ENCODE data around the gene TCEAL4. TPM values are rescaled to one million over a fixed set of nuclear protein-coding genes. Genes with fewer than 3 reads are reported as not detected.

Gene TCEAL4
- polyA plus RNA-seq, 2 of the 4 experiments (the other 2 are of a cell fraction): 57.2 to 195 TPM

DNA sequence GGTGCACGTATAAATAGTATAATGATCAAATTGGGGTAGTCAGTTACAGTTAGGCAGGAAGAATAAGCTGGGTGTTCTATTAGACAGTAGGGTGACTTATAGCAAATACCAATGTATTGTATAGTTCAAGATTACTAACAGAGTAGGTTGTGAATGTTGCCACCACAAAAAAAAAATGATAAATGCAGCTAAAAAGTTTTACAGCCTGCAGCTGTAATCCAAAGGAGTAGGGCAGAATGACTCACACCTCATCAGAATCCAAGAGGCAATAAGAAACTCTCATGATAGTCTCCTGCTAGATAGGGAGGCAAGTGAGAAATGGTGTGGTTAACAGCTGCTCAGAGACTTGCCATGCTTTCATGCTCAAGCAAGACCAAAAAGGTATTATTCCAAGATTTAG is 19.6 kb upstream of the TCEAL4 start:
- FAIRE-seq (no peak), ATAC-seq (no peak), DNase-seq (ENCODE audit: low read depth in 1 of 2, low spot score in 1 of 2) (no peak)
- no peak overlapping the region for H3K4me2 ChIP-seq
- H3K9me3 ChIP-seq: no peaks in the 10 kb centered on the region
- 62% methylated on average over 1 of the region's 1 CpG for WGBS (ENCODE audit: missing lambda C conversion rate)
- H3K4me1 ChIP-seq: no peaks in the 10 kb centered on the region
- no peak overlapping the region for H3K4me3 ChIP-seq
- TF ChIP-seq JUN (IDR thresholded peaks at IDR 0.05) (no peak), CBX8 (IDR thresholded peaks at IDR 0.05) (no peak), ZFP36 (IDR thresholded peaks at IDR 0.05; ENCODE audit: borderline replicate concordance, partially characterized antibody) (no peak), SREBF2 (IDR thresholded peaks at IDR 0.05) (no peak), FOSL2 (IDR thresholded peaks at IDR 0.05) (no peak), FOSL2 (CRISPR knock-in tag; IDR thresholded peaks at IDR 0.05) (no peak), HOXB5 (CRISPR knock-in tag; IDR thresholded peaks at IDR 0.05) (no peak), NPAS2 (CRISPR knock-in tag; IDR thresholded peaks at IDR 0.05; ENCODE audit: borderline replicate concordance) (no peak), ESRRA (IDR thresholded peaks at IDR 0.05; ENCODE audit: borderline replicate concordance, low read length) (no peak), FOSB (CRISPR knock-in tag; IDR thresholded peaks at IDR 0.05) (no peak), CHD4 (IDR thresholded peaks at IDR 0.05; ENCODE audit: borderline replicate concordance) (no peak), ZSCAN20 (CRISPR knock-in tag; IDR thresholded peaks at IDR 0.05) (no peak), EP300 (IDR thresholded peaks at IDR 0.05) (no peak), HOXA7 (CRISPR knock-in tag; IDR thresholded peaks at IDR 0.05) (no peak), PHF8 (IDR thresholded peaks at IDR 0.05; ENCODE audit: borderline replicate concordance, low read depth) (no peak)
- TF ChIP-seq, protein P1, sequence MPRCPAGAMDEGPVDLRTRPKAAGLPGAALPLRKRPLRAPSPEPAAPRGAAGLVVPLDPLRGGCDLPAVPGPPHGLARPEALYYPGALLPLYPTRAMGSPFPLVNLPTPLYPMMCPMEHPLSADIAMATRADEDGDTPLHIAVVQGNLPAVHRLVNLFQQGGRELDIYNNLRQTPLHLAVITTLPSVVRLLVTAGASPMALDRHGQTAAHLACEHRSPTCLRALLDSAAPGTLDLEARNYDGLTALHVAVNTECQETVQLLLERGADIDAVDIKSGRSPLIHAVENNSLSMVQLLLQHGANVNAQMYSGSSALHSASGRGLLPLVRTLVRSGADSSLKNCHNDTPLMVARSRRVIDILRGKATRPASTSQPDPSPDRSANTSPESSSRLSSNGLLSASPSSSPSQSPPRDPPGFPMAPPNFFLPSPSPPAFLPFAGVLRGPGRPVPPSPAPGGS (IDR thresholded peaks at IDR 0.05): no peak
- TF ChIP-seq, protein P2, sequence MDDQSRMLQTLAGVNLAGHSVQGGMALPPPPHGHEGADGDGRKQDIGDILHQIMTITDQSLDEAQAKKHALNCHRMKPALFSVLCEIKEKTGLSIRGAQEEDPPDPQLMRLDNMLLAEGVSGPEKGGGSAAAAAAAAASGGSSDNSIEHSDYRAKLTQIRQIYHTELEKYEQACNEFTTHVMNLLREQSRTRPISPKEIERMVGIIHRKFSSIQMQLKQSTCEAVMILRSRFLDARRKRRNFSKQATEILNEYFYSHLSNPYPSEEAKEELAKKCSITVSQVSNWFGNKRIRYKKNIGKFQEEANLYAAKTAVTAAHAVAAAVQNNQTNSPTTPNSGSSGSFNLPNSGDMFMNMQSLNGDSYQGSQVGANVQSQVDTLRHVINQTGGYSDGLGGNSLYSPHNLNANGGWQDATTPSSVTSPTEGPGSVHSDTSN (IDR thresholded peaks at IDR 0.05): no peak
- TF ChIP-seq, protein P3, sequence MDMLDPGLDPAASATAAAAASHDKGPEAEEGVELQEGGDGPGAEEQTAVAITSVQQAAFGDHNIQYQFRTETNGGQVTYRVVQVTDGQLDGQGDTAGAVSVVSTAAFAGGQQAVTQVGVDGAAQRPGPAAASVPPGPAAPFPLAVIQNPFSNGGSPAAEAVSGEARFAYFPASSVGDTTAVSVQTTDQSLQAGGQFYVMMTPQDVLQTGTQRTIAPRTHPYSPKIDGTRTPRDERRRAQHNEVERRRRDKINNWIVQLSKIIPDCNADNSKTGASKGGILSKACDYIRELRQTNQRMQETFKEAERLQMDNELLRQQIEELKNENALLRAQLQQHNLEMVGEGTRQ (IDR thresholded peaks at IDR 0.05): no peak
- TF ChIP-seq, protein P4, sequence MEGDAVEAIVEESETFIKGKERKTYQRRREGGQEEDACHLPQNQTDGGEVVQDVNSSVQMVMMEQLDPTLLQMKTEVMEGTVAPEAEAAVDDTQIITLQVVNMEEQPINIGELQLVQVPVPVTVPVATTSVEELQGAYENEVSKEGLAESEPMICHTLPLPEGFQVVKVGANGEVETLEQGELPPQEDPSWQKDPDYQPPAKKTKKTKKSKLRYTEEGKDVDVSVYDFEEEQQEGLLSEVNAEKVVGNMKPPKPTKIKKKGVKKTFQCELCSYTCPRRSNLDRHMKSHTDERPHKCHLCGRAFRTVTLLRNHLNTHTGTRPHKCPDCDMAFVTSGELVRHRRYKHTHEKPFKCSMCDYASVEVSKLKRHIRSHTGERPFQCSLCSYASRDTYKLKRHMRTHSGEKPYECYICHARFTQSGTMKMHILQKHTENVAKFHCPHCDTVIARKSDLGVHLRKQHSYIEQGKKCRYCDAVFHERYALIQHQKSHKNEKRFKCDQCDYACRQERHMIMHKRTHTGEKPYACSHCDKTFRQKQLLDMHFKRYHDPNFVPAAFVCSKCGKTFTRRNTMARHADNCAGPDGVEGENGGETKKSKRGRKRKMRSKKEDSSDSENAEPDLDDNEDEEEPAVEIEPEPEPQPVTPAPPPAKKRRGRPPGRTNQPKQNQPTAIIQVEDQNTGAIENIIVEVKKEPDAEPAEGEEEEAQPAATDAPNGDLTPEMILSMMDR (IDR thresholded peaks at IDR 0.05): no peak
- ChIA-PET CTCF (no interaction called here), POLR2A (interaction anchor here (0.6 kb wide), 1 partner anchor 591 kb away, joined by 5 read pairs; the partner anchor contains the start of gene SLC25A53)
- H3K27ac ChIP-seq: no peak overlapping the region

DNA sequence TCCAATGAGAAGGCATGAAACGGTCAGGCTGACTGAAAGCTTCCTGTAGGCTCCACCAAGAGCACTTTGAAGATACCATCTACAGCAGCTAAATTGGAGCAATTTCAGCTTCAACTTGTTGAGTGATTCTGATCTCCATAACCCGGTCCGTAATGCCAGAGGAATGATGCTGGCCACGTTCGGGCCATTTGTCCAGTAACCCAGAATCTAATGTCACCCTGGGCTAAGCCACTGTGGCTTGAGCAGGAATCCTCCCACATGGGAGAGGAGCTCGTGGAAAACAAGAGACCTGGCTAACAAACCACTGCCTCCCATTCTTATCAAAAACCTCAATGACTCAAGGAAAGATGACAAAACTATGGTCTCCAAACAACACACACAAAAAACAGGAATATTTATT is 14.2 kb upstream of the TCEAL4 start:
- Histone ChIP-seq H3K4me2 (no peak overlapping the region), H3K27ac (no peak overlapping the region), H3K9me3 (no peaks in the 10 kb centered on the region), H3K4me1 (no peaks in the 10 kb centered on the region), H3K4me3 (no peak overlapping the region)
- 63% methylated on average over 6 of the region's 6 CpGs for WGBS (ENCODE audit: missing lambda C conversion rate)
- CTCF ChIA-PET: no interaction called here
- DNase-seq (ENCODE audit: low read depth in 1 of 2, low spot score in 1 of 2): no peak
- peak; percentile 36 for FAIRE-seq
- no peak for ATAC-seq
- TF ChIP-seq FOSB (CRISPR knock-in tag; IDR thresholded peaks at IDR 0.05): no peak
- no peak for TF ChIP-seq ESRRA (IDR thresholded peaks at IDR 0.05; ENCODE audit: borderline replicate concordance, low read length)
- no peak for TF ChIP-seq ZSCAN20 (CRISPR knock-in tag; IDR thresholded peaks at IDR 0.05)
- TF ChIP-seq, protein P1 (IDR thresholded peaks at IDR 0.05): no peak
- TF ChIP-seq, protein P5, sequence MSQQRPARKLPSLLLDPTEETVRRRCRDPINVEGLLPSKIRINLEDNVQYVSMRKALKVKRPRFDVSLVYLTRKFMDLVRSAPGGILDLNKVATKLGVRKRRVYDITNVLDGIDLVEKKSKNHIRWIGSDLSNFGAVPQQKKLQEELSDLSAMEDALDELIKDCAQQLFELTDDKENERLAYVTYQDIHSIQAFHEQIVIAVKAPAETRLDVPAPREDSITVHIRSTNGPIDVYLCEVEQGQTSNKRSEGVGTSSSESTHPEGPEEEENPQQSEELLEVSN (IDR thresholded peaks at IDR 0.05; ENCODE audit: borderline replicate concordance, low read depth): no peak
- no peak for TF ChIP-seq KDM5A (IDR thresholded peaks at IDR 0.05)
- no peak for TF ChIP-seq RFX5 (IDR thresholded peaks at IDR 0.05)
- no peak for TF ChIP-seq EHMT2 (IDR thresholded peaks at IDR 0.05; ENCODE audit: low read depth)
- TF ChIP-seq KDM1A (IDR thresholded peaks at IDR 0.05; ENCODE audit: low read depth): no peak
- TF ChIP-seq SREBF2 (IDR thresholded peaks at IDR 0.05): no peak
- POLR2A ChIA-PET: no interaction called here
